Subcutaneous abdominal adipose tissue (tissue), 5 donors: ENCODE data around the gene GPAT2.
"Not testable (repeated sequence)": the region's sequence is repeated elsewhere in the genome, so short reads cannot be mapped to it uniquely, and the experiment has no call there.

Experiments
- H3K27ac ChIP-seq: one replicate; pipeline ENCODE4 v1.7.0; 2013; ENCODE audit warnings: low read depth, mild to moderate bottlenecking, inconsistent platforms, low read length, moderate library complexity
- H3K27me3 ChIP-seq, 5 donors: one replicate each; pipeline ENCODE4 v1.7.0; 2013; ENCODE audit warnings: low read length in 5 of 5, inconsistent platforms in 1 of 5; ENCODE audit not compliant: control insufficient read depth in 5 of 5, insufficient read depth in 4 of 5
- H3K36me3 ChIP-seq, 5 donors: one replicate each; pipeline ENCODE4 v1.7.0; 2013; ENCODE audit warnings: low read length in 5 of 5; ENCODE audit not compliant: control insufficient read depth in 5 of 5, insufficient read depth in 5 of 5
- H3K4me1 ChIP-seq, 5 donors: one replicate each; pipeline ENCODE4 v1.7.0; 2013; ENCODE audit warnings: low read length in 5 of 5, mild to moderate bottlenecking in 3 of 5, moderate library complexity in 1 of 5; ENCODE audit not compliant: control insufficient read depth in 5 of 5, insufficient read depth in 5 of 5
- H3K4me3 ChIP-seq, 5 donors: one replicate each; pipeline ENCODE4 v1.7.0; 2013; ENCODE audit warnings: low read length in 5 of 5, low read depth in 1 of 5
- H3K9ac ChIP-seq, 5 donors: one replicate each; pipeline ENCODE4 v1.7.0; 2013; ENCODE audit warnings: low read length in 5 of 5, mild to moderate bottlenecking in 4 of 5, moderate library complexity in 3 of 5
- H3K9me3 ChIP-seq, 5 donors: one replicate each; pipeline ENCODE4 v1.7.0; 2013; ENCODE audit warnings: low read length in 5 of 5; ENCODE audit not compliant: control insufficient read depth in 5 of 5
- donor health status: healthy.
- donor health status: healthy.
- donor health status: healthy.
- donor health status: healthy.
- donor health status: healthy.

Gene GPAT2

GRCh38 chr2:96008051-96008450, 26.7 kb downstream of the GPAT2 start:
- H3K27me3 ChIP-seq, H3K4me1 ChIP-seq, H3K9ac ChIP-seq, H3K27ac ChIP-seq, H3K9me3 ChIP-seq, H3K36me3 ChIP-seq, H3K4me3 ChIP-seq: not testable (repeated sequence)

- not testable (repeated sequence) for H3K27me3 ChIP-seq, H3K4me3 ChIP-seq, H3K9ac ChIP-seq, H3K36me3 ChIP-seq, H3K4me1 ChIP-seq, H3K9me3 ChIP-seq, H3K27ac ChIP-seq
Observed at GRCh38 chr2:96006248-96006647, 28.5 kb downstream of the GPAT2 start.

- Histone ChIP-seq H3K27ac (peak overlapping the region; percentile 70), H3K4me3 (peak overlapping the region; percentile 62 to 81 (median 75)), H3K9ac (peak overlapping the region in 4 of 5 donors; percentile 60 to 77 (median 70))
- H3K27me3 ChIP-seq, H3K9me3 ChIP-seq, H3K36me3 ChIP-seq, H3K4me1 ChIP-seq: not testable (repeated sequence)
Observed at GRCh38 chr2:95992520-95993272, 42.0 kb downstream of the GPAT2 start.

- H3K27ac ChIP-seq, H3K9ac ChIP-seq, H3K36me3 ChIP-seq, H3K4me1 ChIP-seq, H3K27me3 ChIP-seq, H3K9me3 ChIP-seq: not testable (repeated sequence)
- H3K4me3 ChIP-seq = peak overlapping the region in 4 of 5 donors; percentile 62 to 81 (median 76)
Observed at GRCh38 chr2:95992102-95992501, 42.6 kb downstream of the GPAT2 start.

GRCh38 chr2:95991351-95992094, 43.2 kb downstream of the GPAT2 start, which contains the start of gene ANKRD36C:
Gene ANKRD36C (minus strand): TSS chr2:95991824. CDS start chr2:95991708, 116 bp downstream.
- not testable (repeated sequence) for H3K9me3 ChIP-seq, H3K4me1 ChIP-seq, H3K27me3 ChIP-seq, H3K36me3 ChIP-seq
- peak within 1 kb of the TSS; percentile 74 to 88 (median 81) for H3K4me3 ChIP-seq
- H3K9ac ChIP-seq = peak within 1 kb of the TSS; percentile 52 to 80 (median 68)
- H3K27ac ChIP-seq = peak within 1 kb of the TSS; percentile 70

GRCh38 chr2:95990884-95991283, 43.8 kb downstream of the GPAT2 start:
- not testable (repeated sequence) for H3K4me1 ChIP-seq

More at GRCh38 chr2:95990884-95991283, 43.8 kb downstream of the GPAT2 start:
- H3K9ac ChIP-seq, H3K27ac ChIP-seq, H3K4me3 ChIP-seq, H3K36me3 ChIP-seq, H3K9me3 ChIP-seq, H3K27me3 ChIP-seq: not testable (repeated sequence)
